HG03432 (cell line): Measurements from ENCODE around the gene PNLDC1.
"Not testable (repeated sequence)": the region's sequence is repeated elsewhere in the genome, so short reads cannot be mapped to it uniquely, and the experiment has no call there.

Experiments used
- ATAC-seq: cut with Tn5 transposase; IDR thresholded peaks from one replicate; pipeline ENCODE4 v1.9.1; 2021; ENCODE audit warnings: mild to moderate bottlenecking, moderate library complexity; ENCODE audit not compliant: unreplicated experiment

Gene PNLDC1

GRCh38 chr6:159842035-159842434, 42.0 kb downstream of the PNLDC1 start:
- no peak for ATAC-seq

DNA sequence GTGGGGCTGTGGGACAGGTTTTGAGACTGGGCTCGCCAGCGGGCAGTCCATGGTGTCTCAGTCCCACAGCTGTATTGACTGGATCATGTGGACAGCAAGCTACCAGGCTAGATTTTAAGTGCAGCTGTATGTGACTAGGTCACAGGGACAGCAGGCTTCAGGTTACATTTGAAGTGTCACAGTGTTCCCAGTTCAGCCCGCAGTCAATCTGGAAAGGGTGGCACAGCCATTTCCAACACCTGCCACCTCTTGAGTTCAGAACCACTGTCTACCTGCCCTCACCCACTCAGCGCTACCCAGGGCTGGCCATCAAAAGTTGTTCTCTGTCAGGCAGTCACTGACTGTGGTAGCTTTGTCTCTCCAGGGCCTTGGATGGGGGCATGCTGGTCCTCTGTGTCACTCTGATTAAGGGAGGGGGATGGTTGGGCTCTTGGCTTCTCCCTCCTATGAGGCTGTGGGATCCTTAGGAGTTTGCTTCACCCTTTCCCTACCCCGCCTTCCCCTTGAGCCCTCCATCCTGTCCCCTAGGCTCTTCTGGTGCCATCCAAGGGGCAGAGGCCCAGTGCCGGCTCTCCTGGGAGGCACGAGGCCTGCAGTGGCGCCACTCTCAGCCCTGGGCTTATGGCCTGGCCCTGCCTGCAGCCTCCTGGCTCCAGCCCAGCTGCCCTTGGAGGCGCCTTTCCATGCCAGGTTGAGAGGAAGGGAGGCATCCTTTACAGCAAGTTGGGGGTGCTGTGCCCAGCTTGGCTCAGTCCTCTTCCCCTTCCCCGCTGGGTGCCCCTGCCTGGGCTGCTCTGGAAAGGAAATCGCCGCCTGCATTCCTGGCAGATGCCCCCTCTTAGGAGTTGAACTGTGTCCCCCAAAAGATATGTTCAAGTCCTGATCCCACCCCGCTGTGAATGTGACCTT, 44.9 kb downstream of the PNLDC1 start:
- no peak for ATAC-seq

GRCh38 chr6:159848552-159848951, 48.5 kb downstream of the PNLDC1 start:
- not testable (repeated sequence) for ATAC-seq

GRCh38 chr6:159849851-159850250, 49.8 kb downstream of the PNLDC1 start:
- ATAC-seq, result not testable (repeated sequence)

DNA sequence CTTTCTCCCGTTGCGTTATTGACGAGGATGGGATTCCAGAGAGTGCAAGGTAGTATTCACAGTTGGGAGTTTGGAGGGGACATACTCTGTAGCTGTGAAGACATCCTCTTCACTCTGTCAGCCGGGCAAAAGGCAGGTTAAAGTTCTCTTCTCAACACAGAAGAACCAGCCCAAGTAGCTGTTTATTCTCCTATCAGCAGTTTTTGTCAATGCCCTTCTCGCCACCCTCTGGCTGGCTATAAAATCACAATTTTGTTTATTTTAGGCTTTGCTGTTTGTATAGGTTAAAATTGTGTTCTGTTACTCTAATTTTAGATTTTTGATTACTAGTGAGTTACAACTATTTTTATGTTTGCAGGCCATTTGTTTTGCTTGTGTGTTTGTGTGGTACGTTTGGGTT, 52.8 kb downstream of the PNLDC1 start:
- ATAC-seq, result no peak

DNA sequence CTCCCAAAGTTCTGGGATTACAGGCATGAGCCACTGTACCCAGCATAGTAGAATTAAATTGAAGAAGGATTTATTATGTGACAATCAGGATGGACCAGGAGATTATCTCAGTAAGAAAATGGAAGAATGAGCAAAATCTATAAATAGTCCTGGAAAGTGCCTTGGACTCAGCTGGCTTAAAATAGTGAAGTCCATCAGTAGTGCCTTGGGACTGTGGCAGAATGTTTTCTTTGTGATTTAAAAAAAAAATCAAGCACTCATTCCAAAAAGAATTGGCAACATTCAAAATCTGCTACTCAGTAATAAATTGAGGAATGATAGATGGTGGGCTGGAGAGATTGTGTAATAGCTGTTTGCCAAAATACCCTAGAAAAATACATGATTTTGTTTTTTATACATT, 53.7 kb downstream of the PNLDC1 start:
- ATAC-seq, result no peak

DNA sequence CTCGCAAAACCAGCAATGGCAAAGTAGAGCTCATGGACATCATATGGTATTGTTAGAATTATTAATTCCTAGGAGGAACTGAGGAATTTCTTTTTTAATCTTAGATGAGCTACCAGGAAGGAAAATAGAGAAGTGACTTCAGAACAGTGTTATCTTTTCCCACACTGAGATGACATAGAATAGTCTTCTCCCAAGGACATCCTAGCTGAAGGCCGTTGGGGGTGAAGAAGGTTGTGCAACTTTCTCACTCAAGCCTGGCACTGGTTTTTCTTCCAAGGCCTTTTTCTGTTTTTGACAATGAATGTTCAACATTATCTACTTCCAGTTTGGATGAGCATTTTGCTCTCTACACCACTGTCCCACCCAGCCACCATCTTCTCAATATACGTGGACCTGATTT, 54.9 kb downstream of the PNLDC1 start:
- no peak for ATAC-seq

DNA sequence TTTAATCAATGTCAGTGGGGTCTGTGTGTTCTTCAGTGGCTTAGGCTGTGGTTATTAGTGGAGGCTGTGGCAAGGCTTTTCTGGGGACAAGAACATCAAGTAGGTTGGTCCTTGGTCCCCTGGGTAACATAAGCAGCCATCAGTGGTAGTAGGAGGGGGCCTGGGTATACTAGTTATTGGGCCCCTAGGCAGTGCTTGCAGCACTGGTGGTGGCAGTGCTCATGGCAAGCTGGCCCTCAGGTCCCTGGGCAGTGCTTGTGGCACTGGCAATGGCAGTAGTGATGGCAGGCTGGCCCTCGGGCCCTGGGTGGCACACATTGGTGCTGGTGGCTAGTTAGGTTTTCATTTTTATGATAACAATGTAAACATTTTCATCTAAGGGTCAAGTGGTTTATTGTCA, 58.2 kb downstream of the PNLDC1 start:
- ATAC-seq, result no peak

GRCh38 chr6:159860482-159860881, 60.4 kb downstream of the PNLDC1 start:
- ATAC-seq, result no peak

DNA sequence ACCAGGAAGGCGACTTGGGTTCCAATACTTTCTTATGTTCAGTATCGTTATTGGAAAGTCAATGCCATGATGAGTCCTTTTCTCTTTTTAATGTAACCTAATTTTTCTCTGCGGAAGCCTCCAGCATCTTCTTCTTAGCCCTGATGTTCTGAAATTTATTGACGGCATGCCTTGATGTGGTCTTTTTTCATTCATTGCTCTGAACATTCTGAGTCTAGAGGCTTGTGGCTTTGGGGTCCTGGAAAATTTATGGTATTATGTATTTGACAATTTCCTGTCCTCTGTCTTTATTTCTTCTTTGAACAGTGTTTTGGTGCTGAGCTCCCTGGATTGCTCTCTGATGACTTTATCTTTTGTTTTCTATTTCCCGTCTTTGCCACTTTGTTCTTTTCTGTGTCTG, 62.0 kb downstream of the PNLDC1 start:
- no peak for ATAC-seq

DNA sequence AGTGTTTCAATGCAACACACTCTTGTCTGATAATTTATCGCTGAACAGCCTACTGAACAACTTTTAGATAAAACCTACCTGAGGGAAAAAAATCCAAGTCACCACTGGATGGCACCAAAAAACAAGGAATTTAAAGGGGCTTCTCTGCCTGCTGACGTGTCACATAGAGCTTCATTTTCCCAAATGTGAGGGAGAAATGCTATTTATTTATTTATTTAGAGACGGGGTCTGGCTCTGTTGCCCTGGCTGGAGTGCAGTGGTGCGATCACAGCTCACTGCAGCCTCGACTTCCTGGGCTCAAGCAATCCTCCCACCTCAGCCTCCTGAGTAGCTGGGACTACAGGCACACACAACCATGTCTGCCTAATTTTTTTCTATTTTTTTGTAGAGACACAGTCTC, 63.3 kb downstream of the PNLDC1 start:
- peak; percentile 58 for ATAC-seq

DNA sequence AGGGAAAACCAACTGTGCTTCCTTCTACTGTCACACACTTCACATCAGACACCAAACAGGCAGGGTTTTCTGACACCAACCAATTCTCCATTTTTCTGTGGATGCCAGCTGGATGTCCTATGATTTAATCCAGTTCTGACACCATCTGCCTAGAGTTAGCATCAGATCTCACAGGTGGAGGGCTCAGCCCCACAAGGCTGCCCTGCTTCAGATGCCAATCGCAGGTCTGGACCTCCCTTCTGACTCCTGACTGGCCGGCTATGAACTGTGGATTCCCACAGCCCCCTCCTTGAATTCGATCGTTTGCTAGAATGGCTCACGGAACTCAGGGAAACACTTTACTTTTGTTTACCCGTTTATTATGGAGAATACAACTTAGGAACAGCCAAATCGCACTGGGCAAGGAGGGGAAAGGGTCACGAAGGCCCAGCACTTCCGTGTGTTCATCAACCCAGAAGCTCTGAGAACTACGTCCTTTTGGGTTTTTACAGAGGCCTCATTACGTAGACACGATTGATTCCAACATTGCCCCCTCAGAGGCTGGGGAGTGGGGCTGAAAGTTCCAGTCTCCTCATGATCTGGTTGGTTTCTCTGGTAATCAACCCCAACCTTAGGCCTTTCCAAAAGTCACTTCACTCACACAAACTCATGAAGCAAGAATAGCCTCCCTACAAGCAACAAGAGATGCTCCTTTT, 65.3 kb downstream of the PNLDC1 start:
- ATAC-seq, result no peak

DNA sequence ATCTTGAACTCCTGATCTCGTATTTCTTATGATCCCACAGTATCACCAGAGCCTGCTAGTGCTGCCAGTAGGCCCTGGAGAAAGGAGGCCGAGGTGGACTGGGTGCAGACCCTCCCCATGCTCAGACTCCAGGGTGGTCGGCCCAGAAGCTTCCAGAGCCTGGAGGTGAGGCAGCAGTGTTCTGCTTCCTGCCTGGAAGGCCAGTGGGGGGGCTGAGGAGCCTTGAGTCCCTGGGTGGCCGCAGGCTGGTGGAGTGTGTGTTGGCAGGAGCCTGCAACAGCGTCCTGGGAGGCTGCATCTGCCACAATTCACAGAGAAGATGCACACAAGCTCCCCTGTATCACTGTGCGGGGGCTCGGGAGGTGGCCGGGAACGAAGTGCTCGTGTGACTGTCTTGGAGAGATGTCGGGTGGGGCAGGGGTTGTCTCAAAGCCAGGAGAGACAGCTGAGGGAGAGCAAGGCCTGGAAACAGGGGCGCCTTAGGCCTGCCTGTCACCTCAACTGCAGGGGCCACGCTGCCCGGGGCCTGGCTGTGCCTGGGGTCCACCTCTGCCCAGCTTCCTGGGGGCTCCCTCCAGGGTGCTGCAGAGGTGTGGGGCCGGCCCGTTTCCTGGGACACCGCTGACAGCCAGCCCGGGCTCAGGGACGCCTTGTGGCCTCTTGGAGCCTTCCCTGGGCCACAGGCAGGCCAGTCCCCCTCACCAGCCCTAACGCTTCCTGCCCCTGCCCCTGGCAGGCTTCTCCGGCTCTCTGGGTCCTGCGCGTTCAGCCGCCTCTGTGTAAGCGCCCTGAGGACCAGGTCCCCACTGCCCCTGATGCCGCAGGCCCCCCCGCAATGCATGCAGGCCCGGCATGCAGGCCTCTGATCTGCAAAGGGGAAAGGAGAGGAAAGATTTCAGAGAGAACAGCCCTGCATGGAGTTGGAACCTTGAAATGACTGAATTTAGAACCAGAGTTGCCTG, 66.5 kb downstream of the PNLDC1 start:
- no peak for ATAC-seq
